GM19193 (cell line): ENCODE measurements around the gene SLC9C2.

Experiments
- POLR2A ChIP-seq: IDR thresholded peaks from 4 replicates; pipeline ENCODE4 v1.6.1; 2011; ENCODE audit not compliant: insufficient read depth, insufficient read length; ENCODE audit errors: extremely low read depth

Gene SLC9C2

GRCh38 chr1:173479649-173480048, 123.2 kb downstream of the SLC9C2 start:
- TF ChIP-seq POLR2A, result no peak

DNA sequence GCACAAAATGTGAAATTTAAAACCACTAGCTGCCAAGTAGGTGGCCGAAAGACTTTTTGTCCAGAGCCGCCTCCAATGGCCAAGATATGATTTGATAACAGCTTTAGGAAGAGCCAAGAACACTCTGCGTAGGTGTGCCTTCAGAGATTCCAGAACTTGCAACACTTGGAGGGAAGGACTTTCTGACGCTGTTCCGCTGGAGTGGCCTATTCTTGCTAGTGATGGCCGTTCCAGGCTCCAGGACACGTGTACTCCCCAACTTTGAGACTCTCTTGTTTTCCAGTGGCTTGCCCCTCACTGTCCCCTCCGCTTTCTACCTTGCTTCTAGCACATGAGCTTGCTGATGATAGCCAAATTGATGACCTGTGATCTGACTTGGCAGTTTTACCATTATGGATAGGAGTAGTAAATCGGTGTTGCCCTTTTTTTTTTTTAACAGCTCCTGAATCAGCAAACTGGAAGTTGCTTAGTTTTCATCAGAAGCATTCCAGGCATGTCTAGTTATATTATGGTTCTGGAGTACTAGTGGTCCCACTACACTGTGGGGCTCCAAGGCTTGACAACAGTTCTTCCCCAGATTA, 124.7 kb downstream of the SLC9C2 start:
- no peak for TF ChIP-seq POLR2A

- peak; percentile 77 for TF ChIP-seq POLR2A
Observed at GRCh38 chr1:173477286-173478093, 125.4 kb downstream of the SLC9C2 start, which contains the start of gene PRDX6. Gene PRDX6, plus strand, starts transcription at chr1:173477335. Its CDS starts 63 bp downstream, at chr1:173477398.

GRCh38 chr1:173476665-173477285, 126.1 kb downstream of the SLC9C2 start:
- TF ChIP-seq POLR2A, result peak; percentile 75

DNA sequence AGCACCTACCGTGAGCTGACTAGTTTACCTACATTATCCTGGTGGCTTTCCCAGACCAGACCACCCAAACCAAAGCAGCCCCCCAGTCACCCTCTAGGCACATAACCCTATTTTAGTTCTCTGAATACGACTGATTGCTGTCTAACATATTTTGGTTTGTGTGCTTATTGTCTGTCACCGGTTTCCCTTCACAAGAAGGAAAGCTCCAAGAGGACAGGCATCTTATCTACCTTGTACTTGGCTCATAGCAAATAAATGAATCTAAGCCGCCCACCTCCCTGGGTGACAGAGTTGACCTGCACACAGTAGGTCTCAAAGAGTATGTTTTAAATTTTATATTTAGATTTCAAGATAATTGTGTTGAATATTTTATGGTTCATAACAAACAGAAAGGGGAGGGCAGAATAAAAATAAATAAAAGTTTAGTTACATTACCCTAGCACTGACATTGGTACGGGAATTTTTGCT, 126.6 kb downstream of the SLC9C2 start:
- TF ChIP-seq POLR2A, result no peak

- no peak for TF ChIP-seq POLR2A
Observed at GRCh38 chr1:173475564-173476196, 127.2 kb downstream of the SLC9C2 start.

DNA sequence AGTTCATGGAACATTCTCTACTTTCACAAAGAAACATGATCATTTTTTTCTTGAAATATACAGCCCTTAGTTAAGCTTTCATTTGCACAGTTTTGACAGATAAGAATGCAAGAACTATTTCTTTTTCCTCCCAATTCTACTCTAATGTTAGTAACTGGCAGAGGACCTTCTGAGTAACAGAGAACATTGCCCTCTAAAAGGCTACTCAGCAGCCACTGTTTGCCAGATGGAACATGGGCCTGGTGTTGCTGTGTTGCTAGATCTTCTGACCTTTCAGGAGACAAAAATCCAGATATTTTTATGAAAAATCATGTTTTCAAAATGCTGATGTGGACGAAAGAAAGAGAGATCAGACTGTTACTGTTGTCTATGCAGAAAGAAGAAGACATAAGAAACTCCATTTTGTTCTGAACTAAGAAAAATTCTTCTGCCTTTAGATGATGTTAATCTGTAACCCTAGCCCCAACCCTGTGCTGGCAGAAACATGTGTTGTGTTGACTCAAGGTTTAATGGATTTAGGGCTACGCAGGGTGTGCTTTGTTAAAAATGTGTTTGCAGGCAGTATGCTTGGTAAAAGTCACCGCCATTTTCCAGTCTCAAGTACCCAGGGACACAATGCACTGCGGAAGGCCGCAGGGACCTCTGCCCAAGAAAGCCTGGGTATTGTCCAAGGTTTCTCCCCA, 128.6 kb downstream of the SLC9C2 start:
- TF ChIP-seq POLR2A, result no peak

- TF ChIP-seq POLR2A, result no peak
Observed at GRCh38 chr1:173473599-173474011, 129.3 kb downstream of the SLC9C2 start.

GRCh38 chr1:173470608-173471007, 132.3 kb downstream of the SLC9C2 start:
- no peak for TF ChIP-seq POLR2A

- TF ChIP-seq POLR2A, result no peak
Observed at GRCh38 chr1:173469656-173470055, 133.2 kb downstream of the SLC9C2 start.

- TF ChIP-seq POLR2A, result no peak
Observed at GRCh38 chr1:173467426-173467825, 135.4 kb downstream of the SLC9C2 start.

- no peak for TF ChIP-seq POLR2A
Observed at GRCh38 chr1:173459885-173460284, 143.0 kb downstream of the SLC9C2 start.

DNA sequence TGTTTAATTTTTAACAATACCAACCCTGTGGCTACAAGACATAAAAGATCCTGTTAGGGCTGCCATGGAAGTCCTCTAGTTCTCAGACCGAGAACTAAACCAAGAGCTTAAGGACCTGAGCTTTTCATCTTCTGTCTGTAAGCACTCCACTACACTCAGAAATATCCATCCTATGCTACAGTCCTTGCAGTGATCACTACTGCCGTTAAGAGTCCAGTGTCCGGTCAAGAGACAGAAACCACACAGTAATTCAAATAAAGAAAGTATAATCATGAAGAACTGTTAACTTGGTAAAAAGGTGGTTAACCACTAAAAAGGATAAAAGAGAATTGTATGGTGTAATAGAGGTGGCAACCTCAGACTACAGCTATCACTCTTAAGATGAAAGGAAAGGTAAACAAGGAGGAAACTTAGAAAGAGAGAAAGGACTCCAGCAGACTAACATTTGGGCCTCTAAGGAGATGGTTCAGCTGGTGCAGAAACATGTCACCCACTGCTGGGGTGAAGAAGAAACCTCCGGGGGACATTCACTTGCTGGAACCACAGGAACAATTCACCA, 147.8 kb downstream of the SLC9C2 start:
- no peak for TF ChIP-seq POLR2A

- no peak for TF ChIP-seq POLR2A
Observed at GRCh38 chr1:173453982-173454381, 148.9 kb downstream of the SLC9C2 start.

DNA sequence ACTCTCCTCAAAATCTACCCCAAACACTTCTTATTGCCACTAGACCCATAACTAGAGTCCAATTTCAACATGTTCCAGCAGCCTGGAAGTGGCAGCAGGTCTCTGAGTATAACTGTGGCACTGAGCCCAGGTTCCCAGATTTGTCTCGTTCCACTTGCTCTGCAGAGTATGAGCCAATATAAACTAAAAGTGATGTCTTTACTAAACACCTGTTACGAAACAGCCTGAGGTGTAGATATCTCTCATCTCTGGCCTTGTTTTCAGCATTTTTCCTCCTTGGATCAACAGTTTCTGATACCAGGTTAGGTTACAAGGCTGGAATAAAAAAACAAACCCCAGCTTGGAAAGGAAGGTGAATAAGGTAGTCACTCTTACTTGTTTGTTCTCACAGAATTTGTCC, 150.9 kb downstream of the SLC9C2 start:
- TF ChIP-seq POLR2A, result no peak
